ENCODE data around the gene MNT. TPM values are rescaled to one million over a fixed set of nuclear protein-coding genes. Genes with fewer than 3 reads are reported as not detected.

Gene MNT
- total and polyA plus RNA-seq, 2 of the 8 experiments (the other 6 are each of a cell fraction or from before 2014, with no cell fraction given): 5.0 to 17.3 TPM

GRCh38 chr17:2410951-2411350 lies 10.1 kb upstream of the MNT start:
- Histone ChIP-seq H2BK20ac (ENCODE audit: low read length) (no peak overlapping the region), H3K79me1 (ENCODE audit: low read depth, low read length) (no peaks in the 10 kb centered on the region), H3K14ac (ENCODE audit: insufficient read length) (no peak overlapping the region), H3K79me2 (ENCODE audit: control insufficient read depth in 1 of 2, insufficient read depth in 2 of 2, low read length in 2 of 2) (no peaks in the 10 kb centered on the region), H2BK120ac (replicated peaks; ENCODE audit: low read depth, low read length) (no peak overlapping the region), H2AFZ (ENCODE audit: low read length) (no peak overlapping the region), H3K56ac (replicated peaks; ENCODE audit: insufficient read length, low read depth, low read length) (no peak overlapping the region), H3K4me1 (replicated peaks in 1 of 4; ENCODE audit: control insufficient read depth in 3 of 4, insufficient read depth in 4 of 4, low read length in 3 of 4) (no peaks in the 10 kb centered on the region), H4K8ac (ENCODE audit: extremely low read depth, insufficient read depth, low read length) (no peak overlapping the region), H3K23me2 (ENCODE audit: low read depth, low read length) (0 out of 2 replicates have a peak, but pooled peaks cover 3% of the 10 kb centered on the region), H3K36me3 (ENCODE audit: control insufficient read depth in 2 of 4, insufficient read depth in 4 of 4, low read length in 3 of 4) (peaks cover 2 to 18% (median 9%) of the 10 kb centered on the region in 4 experiments; a peak in 5 of 8 replicates), H2BK15ac (ENCODE audit: low read length) (no peak overlapping the region), H4K5ac (ENCODE audit: insufficient read length, low read depth, low read length) (no peak overlapping the region), H2BK12ac (ENCODE audit: low read depth, low read length) (no peak overlapping the region), H3K27me3 (replicated peaks in 1 of 4; ENCODE audit: control insufficient read depth in 3 of 4, extremely low read depth in 1 of 4, insufficient read depth in 3 of 4, low read length in 3 of 4) (no peaks in the 10 kb centered on the region), H2BK5ac (ENCODE audit: low read depth, low read length) (no peak overlapping the region), H4K20me1 (replicated peaks in 1 of 2; ENCODE audit: control insufficient read depth in 1 of 2, insufficient read depth in 2 of 2, low read length in 2 of 2) (peaks cover 2 to 5% of the 10 kb centered on the region in 2 experiments), H3K4ac (replicated peaks; ENCODE audit: insufficient read length, low read depth, low read length) (no peak overlapping the region), H3K4me2 (ENCODE audit: insufficient read depth in 1 of 2, low read depth in 2 of 2, low read length in 2 of 2) (no peak overlapping the region), H2AK5ac (ENCODE audit: low read depth, low read length) (no peak overlapping the region), H4K91ac (replicated peaks; ENCODE audit: insufficient read length, low read length) (no peak overlapping the region), H3K9me3 (ENCODE audit: insufficient read depth in 2 of 2, low read depth in 1 of 2, low read length in 1 of 2) (no peaks in the 10 kb centered on the region), H3K4me3 (ENCODE audit: extremely low read depth in 1 of 4, insufficient read depth in 2 of 4, low read depth in 3 of 4, low read length in 4 of 4) (no peak overlapping the region), H3K9ac (replicated peaks in 1 of 4; ENCODE audit: extremely low read depth in 1 of 4, low read depth in 3 of 4, low read length in 3 of 4) (no peak overlapping the region), H3K23ac (ENCODE audit: insufficient read length) (no peak overlapping the region), H3K18ac (ENCODE audit: extremely low read depth, low read length) (no peak overlapping the region), H3K27ac (ENCODE audit: low read depth, low read length) (no peak overlapping the region)
- FAIRE-seq (no peak), DNase-seq (ENCODE audit: low read depth in 1 of 2, low spot score in 2 of 2) (no peak)
- ChIA-PET CTCF (ENCODE audit: partially characterized antibody) (interaction anchor here (1.2 to 8.8 kb wide), 8 partner anchors 10 to 58 kb away, joined by 3 to 135 read pairs (median 7); partner anchors contain the start of gene MNT), POLR2A (ENCODE audit: partially characterized antibody) (interaction anchor here (1.7 to 2.7 kb wide), 5 partner anchors 9 to 28 kb away, joined by 5 to 11 read pairs (median 9); no protein-coding TSS in a partner anchor)
- TF ChIP-seq KDM5A (IDR thresholded peaks at IDR 0.05; ENCODE audit: low read length) (no peak), ATF3 (IDR thresholded peaks at IDR 0.05; ENCODE audit: insufficient read depth, low read depth, low read length) (no peak)
- 97% methylated on average over 7 of the region's 7 CpGs; no CpG with 5 or more reads in 1 of the 2 experiments for WGBS, 2 experiments (ENCODE audit: extremely low coverage in 1 of 2, insufficient coverage in 1 of 2, insufficient read length in 1 of 2, insufficient replicate concordance in 2 of 2, low coverage in 1 of 2, low lambda C conversion rate in 2 of 2, missing lambda C conversion rate in 1 of 2)
